Stimulated activated CD8-positive, alpha-beta memory T cell treated with anti-CD3 and anti-CD28 coated beads, Interleukin-4, amount 100 ng/mL, for 1 hour (primary cell): Measurements from ENCODE around the gene MOSPD3.

Source experiments
- DNase-seq, 2 donors: peaks; one replicate each; pipeline ENCODE4 v3.0.0-alpha.2; 2020; ENCODE audit warnings: low read depth in 2 of 2, low spot score in 1 of 2

MOSPD3 gene

GRCh38 chr7:100621554-100621953 lies 9.2 kb downstream of the MOSPD3 start:
- DNase-seq: no peak

DNA sequence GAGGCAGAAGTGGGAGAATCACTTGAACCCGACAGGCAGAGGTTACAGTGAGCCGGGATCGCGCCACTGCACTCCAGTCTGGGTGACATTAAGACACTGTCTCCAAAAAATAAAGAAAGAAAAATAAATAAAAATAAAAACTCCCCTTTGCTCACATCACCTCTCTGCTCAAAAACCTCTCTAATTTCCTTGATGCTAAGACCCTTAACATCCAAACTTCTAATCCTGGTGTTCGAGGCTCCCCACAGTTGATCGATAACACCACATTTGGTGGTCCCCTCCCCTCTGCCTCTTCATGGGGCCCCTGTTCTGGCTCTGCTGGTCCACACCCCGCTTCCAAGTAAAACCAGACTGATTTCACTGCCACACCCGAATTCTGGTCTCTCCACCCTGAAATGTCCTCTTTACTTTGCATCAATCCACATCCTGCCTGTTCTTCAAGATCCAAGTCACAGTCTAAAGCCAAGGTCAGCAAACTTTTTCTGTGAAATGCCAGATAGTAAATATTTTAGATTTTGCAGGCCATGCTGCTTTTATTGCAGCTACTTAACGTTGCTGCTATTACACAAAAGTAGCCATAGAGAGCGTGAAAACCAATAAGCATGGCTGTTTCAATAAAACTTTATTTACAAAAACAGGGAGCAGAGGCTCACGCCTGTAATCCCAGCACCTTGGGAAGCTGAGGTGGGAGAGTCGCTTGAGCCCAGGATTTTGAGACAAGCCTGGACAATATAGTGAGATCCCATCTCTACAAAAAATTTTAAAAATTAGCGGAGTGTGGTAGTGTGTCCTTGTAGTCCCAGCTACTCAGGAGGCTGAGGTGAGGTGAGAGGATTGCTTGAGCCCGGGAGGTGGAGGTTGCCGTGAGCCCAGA lies 11.8 kb downstream of the MOSPD3 start:
- no peak for DNase-seq

DNA sequence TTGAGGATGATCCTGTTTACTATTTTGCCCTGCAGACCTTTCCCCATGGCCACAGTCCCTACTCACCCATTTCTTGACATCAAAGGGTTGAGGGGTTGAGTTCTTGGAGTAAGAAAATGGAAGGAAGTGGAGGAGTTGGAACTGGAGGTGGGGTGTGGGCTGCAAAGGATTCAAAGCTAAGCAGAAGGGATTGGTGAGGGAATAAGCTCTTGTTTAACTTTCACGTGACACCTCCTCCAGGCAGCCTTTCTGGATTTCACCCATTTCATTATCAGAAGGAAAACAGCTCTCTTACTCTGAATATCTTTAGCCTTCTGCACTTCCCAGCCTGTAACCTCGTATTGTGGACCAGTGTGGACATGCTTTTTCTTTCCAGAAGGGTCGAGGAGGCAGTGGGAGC lies 13.7 kb downstream of the MOSPD3 start:
- DNase-seq: no peak

- DNase-seq: peak; percentile 73 to 80
Measured at GRCh38 chr7:100626530-100627237, 14.3 kb downstream of the MOSPD3 start.

DNA sequence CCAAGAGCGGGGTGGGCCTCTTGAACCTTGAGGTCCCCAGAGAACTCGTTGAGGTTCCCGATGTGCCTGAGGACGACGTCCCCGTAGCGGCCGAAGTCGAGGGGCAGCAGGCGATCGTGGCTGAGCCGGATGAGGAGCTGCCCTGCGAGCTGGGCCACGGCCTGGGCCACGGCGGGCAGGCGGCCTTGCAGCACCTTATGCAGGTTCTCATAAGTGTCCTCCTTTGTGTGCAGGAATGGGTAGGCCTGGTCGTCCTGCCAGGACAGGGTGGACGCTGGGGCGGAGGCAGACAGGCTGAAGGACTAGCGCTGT lies 14.9 kb downstream of the MOSPD3 start:
- DNase-seq: no peak

DNA sequence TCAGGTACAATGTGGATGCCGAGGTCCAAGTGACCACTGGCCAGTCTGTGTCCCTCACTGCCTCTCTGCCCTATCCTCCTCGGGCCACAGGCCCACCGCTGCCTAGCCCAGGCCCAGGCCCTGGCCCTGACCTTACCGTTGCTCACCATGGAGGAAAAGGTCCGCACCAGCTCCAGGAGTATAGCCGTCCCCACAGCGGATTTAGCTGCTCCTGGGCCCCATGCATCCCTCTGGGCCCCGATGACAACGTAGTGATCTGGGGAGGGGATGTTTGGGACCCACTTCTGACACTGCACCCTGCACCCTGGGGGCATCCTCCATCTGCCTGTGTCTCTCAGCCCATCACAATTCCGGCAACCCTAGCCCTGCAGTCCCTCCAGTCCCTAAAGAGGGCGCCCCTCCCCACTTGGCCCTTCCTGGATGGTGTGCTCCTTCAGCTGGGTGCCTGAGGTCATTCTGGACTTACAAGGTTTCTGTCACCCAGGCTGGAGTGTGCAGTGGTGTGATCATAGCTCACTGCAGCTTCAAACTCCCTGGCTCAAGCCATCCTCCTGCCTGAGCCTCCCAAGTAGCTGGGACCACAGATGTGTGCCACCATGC lies 16.9 kb downstream of the MOSPD3 start:
- no peak for DNase-seq

- DNase-seq: no peak
Measured at GRCh38 chr7:100630066-100630465, 17.7 kb downstream of the MOSPD3 start.

- DNase-seq: no peak
Measured at GRCh38 chr7:100632951-100633717, 20.8 kb downstream of the MOSPD3 start.

DNA sequence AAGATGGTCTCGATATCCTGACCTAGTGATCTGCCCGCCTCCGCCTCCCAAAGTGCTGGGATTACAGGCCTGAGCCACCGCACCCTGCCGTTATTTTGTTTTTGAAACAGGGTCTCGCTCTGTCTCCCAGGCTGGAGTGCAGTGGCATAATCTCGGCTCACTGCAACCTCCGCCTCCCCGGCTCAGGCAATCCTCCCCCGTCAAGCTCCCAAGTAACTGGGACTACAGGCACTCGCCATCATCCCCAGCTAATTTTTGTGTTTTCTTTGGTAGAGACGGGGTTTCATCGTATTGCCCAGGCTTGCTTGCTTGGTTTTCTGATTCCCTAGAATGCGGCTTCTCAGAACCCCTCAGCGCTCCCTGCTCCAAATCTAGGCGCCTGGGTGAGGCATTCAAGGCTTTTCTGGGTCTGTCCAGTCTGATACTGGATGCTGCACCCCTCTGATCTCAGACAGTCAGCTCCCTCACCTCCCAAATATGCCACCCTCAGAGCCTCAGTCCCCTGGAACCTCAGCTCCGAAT lies 27.7 kb downstream of the MOSPD3 start:
- DNase-seq: no peak

DNA sequence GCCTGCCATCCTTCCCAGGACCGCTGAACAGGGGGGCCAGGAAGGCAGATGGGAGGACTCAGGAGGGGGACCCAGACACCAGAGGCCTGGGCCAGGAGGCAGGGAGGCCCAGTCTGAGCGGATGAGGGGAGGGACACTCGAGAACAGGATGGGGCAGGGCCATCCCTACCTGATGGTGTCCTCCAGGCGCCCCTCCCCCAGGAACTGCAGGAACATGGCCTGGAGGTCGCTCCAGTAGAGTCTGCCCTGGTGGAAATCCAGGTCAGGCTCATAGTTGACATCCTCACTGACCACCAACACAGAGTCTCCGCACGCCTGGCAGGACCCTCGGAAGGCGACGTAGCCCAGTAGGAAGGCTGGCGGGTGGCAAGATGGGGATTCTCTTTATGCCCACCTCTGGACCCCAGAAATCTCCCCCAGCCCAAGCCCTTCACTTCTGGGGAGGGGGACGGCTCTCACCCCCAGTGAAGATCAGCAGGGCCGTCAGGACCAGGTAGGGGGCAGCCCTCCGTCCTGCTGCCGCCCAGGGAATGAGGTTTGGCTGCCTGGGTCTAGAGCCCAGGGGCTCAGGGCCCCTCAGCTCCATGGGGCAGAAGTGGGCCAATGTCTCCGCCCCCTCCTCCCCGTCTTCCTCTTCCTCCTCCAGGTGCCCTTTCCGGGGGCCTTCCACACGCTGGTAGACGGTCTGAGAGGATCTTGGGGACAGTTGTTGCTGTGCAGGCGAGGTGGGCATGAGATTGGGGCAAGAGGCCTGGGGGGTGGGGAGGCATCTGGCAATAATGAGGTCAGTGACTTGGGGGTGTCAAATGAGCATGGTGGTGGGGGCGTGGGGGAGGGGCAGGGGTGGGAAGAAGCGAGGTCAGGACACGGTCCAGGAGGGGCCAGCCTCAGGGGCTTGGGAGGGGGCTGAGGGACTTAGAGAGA lies 28.4 kb downstream of the MOSPD3 start:
- no peak for DNase-seq

GRCh38 chr7:100641463-100641859 lies 29.1 kb downstream of the MOSPD3 start, which contains the start of gene TFR2:
Gene TFR2, minus strand, starts transcription at chr7:100641552. Its CDS starts 43 bp downstream, at chr7:100641509.
- DNase-seq: no peak

- DNase-seq: no peak
Measured at GRCh38 chr7:100641860-100642533, 29.7 kb downstream of the MOSPD3 start.

GRCh38 chr7:100642534-100642907 lies 30.2 kb downstream of the MOSPD3 start:
- no peak for DNase-seq

- DNase-seq: no peak
Measured at GRCh38 chr7:100649826-100650565, 37.7 kb downstream of the MOSPD3 start.

DNA sequence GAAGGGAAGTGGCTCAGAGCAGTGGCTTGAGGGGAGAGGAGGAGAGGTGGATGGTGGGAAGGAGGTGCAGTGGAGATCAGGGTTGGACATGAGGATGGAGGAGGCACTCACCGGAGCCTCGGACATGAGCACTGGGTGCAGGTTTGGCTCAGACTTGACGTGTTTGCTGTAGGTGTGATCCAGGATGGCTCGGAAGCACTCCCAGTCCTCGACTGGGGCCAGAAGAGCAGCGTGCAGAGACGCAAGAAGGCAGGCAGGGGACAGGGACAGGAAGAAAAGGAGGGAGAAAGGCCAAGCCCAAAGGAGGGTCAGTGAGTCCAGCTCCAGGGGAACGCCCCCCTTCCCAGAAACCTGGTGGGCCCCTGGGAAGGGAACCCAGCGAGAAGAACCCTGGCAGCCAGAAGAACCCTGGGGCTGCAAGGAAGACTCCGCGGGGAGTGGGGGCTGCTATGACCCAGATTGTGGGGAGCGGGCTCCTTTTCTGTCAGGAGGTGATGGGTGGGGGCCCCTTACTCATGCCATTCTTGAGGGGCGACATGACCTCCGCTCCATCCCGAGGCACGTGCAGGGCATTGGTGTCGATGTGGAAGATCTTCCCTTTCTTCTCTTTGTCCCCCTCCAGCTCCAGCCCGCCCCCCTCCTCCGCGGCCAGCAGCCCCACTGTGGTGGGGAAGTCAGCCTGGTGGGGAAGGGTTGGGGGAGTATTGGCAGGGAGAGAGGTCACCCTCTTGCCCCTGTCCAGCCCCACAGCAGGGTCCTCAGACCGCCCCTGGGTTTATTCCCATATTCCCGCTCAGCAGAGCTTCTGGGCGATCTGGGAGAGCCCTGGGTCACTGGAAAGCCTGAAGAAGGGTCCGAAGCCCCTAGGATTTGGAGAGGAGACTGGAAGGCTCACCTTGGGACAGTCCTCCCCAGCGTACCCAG lies 42.8 kb downstream of the MOSPD3 start:
- DNase-seq: no peak

- no peak for DNase-seq
Measured at GRCh38 chr7:100655908-100656674, 43.8 kb downstream of the MOSPD3 start, which contains the start of gene ACTL6B. Gene ACTL6B, minus strand, starts transcription at chr7:100656448. Its CDS starts 94 bp downstream, at chr7:100656354.
